Midbrain (tissue), 1 donor: Measurements from ENCODE around the gene FMO5.
"Not testable (repeated sequence)": the region's sequence is repeated elsewhere in the genome, so short reads cannot be mapped to it uniquely, and the experiment has no call there.

Experiments used
- DNase-seq: peaks from one replicate; lab custom pipeline; 2025; lab: John Stamatoyannopoulos, UW

The FMO5 gene, protein sequence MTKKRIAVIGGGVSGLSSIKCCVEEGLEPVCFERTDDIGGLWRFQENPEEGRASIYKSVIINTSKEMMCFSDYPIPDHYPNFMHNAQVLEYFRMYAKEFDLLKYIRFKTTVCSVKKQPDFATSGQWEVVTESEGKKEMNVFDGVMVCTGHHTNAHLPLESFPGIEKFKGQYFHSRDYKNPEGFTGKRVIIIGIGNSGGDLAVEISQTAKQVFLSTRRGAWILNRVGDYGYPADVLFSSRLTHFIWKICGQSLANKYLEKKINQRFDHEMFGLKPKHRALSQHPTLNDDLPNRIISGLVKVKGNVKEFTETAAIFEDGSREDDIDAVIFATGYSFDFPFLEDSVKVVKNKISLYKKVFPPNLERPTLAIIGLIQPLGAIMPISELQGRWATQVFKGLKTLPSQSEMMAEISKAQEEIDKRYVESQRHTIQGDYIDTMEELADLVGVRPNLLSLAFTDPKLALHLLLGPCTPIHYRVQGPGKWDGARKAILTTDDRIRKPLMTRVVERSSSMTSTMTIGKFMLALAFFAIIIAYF

DNA sequence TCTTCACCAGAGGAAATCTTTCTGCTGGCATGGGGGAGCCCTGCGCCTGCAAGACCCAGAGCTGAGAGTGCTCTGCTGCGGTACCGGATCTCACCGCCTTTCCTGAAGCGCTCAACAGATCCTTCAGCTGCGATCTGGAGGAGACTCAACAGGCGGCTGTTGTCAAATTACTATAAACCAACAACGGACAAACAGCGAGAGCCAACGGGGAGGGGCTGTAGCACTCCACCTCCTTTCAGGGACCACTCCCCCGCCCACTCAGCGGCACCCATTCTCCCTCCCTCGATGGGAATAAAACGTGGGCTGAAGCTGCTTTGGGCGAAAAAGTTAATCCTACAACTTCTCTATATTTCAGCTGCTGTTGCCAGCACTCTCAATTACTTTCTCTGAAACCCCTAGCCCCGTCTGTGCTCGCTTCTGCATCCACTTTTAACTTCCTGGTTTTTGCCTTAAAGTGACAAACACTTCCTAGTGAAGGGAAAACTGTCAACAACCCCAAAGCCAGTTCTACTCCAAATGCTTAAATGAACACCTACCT lies at the start of gene FMO5:
TSS of gene FMO5 (minus strand) at position 147 of the 538 bp plus-strand sequence. CDS start 310 bp downstream, outside the sequence.
- peak; percentile 45 for DNase-seq

DNA sequence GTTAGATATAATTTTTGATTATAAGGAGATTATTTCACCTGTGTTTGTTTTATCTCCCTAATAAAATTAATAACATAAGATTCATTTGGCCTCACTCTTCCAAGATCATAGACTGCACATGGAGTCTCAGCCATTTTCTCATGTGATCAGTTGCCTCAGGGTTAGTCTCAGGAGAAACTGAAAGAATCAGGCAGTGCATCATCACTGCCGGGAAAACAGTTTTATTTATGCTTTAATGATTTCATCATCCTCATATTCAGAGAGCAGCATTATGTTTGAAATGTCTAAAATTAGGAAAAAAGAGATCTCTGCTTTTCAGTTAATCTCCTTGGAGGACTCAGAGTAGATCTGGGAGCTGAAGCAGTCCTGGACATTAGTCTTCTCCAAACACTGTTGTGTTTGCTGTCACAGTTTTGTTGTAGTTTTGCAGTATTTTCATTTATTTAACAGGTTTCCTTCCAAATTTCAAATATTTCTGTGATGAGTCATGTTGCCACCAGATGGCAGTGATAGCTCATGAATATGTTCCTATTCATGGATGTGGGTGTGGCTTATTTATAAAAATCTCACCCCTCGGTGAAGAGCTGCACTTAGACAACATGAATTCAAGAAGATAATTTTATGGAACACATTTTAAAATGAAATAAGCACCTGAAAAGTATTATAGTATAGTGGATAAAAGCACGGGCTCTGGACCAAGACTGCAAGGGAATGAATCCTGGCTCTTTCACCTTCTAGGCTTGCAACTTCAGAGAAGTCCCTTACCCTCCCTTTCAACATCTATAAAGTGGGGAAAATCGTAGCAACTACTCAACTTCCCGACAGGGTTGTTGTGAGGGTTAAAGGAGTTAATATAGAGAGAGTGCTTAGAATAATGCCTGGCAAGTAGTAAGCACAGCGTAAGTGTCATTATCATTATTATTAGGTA lies 48.5 kb upstream of the FMO5 start:
- peak; percentile 61 for DNase-seq

DNA sequence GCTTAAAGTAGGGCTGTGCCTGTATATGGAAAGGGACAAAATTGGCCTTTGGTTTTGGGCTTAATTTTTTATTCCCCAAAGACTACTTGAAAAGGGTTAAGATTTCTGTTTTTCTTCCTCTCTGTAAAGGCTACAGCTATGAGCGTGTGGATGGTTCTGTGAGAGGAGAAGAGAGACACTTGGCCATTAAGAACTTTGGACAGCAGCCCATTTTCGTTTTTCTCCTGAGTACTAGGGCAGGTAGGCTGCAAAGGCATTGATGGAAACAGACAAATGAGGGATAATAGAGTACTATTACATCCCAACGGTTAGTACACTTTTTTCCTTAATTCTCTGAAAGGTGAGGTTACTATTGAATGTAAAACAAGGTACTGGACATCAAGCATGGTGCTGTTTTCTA lies 46.9 kb upstream of the FMO5 start:
- DNase-seq: no peak

DNA sequence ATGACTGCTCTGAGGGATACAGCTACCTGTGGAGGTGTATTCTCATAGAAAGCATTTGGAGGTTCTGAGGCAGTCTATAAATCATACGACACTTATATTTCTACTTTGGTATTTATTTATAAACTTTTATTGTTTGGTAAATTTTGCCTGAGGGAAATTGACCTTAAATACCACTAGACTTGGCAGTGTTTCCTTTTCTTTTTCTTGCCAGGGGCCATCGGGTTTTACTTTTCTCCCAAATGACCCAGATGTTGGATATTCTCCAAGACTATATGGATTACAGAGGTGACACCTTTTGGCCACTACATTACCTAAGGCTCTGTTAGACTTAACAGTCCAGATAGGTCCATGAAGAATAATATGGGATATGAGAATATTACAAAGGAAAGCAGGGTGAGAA lies 45.6 kb upstream of the FMO5 start:
- no peak for DNase-seq

DNA sequence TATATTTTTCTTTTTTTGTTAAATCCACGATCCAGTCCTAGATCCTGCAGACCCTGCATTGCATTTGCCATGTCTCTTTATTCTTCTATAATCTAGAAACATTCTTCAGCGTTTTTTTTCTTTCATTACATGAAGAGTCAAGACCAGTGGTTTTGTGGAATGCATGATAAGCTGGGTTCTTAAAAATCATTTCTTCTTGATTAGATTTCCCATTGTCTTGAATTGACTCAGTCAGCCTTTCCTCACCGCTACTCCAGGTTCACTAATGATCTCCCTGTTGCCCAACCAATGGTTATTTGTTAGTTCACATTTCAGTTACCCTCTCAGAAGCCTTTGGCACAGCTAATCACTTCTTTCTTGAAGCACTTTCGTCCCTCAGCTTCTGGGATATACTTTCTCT lies 42.6 kb upstream of the FMO5 start:
- no peak for DNase-seq

DNA sequence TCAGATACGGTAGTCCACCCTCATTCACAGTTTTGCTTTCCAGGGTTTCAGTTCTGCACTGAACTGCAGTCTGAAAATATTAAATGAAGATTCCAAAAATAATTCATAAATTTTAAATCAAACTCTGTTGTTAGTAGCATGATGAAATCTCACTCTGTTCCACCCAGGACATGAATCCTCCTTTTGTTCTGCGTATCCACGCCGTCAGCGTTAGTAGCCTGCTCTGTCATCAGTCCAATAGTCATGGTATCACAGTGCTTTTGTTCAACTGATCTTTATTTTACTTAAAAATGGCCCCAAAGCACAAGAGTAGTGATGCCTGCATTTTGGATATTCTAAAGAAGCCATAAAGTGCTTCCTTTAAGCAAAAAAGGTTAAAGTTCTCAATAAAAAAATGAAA lies 41.2 kb upstream of the FMO5 start:
- DNase-seq: peak; percentile 60

DNA sequence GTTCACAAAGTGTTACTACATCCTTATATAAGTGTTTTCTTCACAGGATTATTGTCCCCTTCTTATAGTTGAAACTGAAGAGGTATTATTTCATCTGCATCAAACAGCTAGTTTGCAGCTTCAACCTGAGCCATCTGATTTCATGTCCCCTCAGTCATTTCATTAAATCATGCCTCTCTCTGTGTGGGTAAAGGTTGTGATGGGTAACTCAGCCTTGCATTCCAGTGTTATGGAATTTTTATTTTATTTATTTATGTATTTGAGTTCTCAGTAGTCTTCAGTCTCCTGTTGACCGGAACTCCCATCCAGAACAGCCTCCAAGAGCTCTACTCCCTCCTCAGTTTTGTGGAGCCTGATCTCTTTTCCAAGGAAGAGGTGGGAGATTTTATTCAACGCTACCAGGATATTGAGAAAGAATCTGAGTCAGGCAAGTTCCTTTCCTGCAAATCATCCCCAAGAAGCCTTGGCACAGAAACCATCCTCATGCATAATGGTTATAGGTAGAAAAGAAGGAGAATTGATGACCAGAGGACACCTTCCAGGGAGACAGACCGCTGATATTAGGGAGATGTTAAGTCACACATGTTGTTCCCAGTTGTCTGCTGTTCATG lies 39.1 kb upstream of the FMO5 start:
- no peak for DNase-seq

DNA sequence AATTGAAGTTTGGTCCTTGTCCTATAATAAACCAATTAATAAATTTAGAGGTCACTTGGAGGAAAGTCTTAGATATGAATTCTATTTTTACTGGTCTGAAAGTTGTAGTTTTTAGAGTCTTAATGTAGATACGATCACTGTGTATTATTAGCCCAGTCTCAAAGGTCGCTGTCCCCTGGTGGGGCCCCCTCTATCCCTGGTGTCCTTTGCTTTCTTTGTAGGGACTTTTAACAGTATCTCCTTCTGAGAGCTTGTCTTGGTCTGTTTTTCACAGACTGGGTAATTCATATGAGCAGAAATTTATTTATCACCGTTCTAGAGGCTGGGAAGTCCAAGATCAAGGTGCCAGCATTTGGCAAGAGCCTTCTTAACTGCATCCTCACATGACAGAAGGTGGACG lies 35.8 kb upstream of the FMO5 start:
- no peak for DNase-seq

DNA sequence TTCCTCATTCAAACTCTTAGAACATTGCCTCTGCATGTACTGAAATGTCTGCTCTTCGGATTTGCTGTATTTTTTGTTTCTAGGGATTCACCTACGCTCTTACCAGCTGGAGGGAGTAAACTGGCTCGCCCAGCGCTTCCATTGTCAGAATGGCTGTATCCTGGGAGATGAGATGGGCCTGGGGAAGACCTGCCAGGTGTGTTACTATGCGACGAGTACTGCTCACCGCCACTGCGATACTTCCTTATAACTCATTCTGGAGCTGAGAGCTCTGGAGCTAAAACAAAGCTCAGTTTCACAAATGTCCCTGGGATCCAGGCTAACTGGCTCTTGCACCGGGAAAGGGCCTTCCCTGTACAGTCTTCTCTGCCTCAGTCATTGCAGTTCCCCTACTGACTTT lies 27.4 kb upstream of the FMO5 start:
- DNase-seq: no peak

DNA sequence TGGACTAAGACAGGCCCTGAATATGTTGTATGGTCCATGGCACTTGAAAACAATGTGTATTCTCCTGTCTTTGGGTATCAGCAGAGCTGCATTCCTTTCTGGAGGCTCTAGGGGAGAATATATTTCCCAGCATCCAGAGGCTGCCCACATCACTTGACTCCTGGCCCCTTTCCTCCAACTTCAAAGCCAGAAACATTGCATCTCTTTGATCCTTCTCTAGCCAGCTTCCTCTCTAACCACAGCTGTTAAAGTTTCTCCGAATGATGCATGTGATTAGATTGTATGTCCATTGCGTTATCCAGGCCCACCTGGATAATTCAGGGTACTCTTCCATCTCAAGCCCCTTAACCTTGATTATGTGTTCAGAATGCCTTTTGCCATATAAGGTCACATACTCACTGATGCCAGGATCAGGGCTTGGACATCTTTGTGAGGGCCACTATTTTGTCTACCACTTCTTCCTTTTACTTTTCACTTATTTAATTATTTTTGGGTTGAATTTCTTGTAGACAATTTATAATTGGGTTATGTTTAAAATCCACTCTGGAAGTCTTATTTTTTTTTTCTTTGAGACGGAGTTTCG lies 22.6 kb upstream of the FMO5 start:
- DNase-seq: no peak

DNA sequence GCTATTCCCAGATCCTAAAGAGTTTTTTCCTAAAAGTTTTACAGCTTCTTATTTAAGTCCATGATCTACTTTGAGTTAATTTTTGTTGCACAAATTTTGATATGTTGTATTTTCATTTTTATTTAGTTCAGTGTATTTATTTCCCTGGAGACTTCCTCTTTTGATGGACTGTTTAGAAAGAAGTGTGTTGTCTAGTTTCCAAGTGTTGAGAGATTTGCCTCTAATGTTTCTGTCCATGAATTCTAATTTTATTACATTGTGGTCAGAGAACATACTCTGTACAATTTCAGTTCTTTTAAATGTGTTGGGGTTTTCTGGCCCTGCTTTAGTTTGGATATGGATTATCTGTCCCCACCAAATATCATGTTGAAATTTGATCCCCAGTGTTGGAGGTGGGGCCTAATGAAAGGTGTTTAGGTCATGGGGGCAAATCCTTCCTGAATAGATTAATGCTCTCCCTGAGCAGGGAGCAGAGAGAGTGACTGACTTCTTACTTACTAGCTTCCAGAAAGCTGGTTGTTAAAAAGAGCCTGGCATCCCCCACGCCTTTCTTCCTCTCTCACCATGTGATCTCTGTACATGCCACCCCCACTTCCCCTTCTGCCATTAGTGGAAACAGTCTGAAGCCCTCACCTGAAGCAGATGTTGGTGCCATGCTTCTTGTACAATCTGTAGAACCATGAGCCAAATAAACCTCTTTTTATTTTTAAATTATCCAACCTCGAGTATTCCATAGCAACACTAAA lies 21.9 kb upstream of the FMO5 start:
- DNase-seq: peak; percentile 33

DNA sequence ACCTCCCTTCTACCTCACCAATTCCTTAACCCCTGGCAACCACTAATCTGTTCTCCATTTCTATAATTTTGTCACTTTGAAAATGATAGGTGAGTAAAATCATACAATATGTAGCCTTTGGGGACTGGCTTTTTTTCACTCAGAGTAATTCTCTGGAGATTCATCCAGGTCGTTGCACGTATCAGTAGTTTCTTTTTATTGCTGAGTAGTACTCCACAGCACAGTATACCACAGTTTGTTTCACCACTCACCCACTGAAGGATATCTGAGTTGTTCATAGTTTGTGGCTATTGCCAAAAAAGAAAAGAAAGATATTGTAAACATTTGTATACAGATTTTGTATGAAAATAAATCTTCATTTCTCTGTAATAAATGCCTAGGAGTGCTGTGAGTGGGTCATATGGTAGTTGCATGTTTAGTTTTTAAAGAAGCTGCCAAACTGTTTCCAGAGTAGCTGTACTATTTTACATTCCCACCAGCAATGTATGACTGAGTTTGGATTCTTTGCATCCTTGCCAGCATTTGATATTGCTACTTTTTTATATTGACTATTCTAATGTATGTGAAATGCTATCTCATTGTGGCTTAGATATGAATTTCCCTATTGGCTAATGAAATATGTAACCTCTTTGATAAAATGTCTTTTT lies 21.0 kb upstream of the FMO5 start:
- no peak for DNase-seq

DNA sequence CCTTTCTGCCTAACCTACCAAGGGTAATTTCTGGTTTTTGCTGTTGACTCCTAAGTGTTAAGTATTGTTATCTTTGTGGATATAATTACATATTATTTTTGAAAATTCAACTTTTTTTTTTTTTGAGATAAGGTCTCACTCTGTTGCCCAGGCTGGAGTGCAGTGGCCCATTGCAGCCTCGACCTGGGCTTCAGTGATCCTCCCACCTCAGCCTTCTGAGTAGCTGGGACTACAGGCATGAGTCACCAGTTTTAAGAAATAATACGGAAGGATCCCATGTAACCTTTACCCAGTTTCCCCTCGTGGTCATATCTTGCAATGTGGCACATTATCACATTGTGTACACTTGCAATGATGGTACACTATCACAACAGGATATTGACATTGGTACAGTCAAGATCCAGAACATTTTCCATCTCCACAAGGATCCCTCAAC lies 20.5 kb upstream of the FMO5 start:
- no peak for DNase-seq

DNA sequence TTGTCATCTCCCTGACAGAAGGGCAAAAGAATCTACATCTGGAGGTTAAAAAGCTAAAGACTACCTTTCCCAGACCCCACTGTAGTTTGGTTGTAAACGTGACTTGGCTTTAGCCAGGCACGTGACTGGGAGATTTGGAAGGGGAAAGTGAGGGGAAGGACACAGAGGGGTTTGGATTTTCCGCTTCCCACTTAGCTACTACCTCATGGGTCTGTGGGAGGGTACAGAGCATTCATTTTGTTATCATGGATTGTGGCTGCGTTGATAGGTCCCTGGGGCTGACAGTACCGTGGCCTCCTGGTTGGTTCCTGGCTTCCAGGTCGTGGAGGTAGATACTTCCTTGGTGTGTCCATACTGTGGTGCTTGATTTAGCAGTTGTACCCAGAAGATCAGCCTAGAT lies 20.0 kb upstream of the FMO5 start:
- DNase-seq: no peak

DNA sequence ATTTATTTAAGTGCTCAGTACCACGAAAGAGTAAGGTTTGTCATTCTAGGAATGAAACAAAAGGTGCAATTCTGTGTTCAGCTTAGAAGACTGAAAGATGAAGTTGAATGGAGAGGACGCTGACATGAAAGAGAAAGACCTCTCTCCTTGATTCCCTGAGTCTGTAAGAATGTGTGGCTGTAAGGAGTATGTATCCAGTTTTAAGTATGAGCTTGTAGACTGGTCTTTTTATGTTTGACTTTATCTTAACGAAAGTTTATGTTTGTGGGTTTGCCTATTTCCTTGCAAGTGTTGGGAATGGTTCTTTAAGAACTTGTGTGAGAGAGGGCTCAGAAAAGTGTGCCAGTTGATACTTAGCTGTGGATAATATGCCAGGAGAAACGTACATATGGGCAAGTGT lies 18.7 kb upstream of the FMO5 start:
- DNase-seq: no peak

DNA sequence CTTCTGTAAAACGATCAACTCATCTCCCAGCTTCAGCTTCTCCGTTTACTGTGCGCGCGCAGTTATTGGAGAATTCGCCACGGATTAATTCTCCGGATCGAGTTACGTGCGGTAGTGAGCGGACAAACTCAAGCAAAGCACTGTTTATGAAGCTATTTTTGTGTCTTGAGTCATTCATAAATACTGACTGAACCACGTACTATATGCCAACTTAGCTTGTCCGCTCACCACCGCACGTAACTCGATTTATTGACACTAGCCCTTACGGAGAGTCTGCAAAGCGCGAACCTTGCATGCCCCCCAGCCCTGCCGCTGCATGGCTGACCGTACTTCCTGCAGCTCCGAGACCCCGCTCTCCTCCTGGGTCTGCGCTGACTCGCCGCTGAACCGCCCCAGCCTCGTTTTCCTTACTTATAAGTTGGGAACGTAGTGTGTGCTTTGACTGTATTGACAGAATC lies 18.1 kb upstream of the FMO5 start:
- peak; percentile 35 for DNase-seq

DNA sequence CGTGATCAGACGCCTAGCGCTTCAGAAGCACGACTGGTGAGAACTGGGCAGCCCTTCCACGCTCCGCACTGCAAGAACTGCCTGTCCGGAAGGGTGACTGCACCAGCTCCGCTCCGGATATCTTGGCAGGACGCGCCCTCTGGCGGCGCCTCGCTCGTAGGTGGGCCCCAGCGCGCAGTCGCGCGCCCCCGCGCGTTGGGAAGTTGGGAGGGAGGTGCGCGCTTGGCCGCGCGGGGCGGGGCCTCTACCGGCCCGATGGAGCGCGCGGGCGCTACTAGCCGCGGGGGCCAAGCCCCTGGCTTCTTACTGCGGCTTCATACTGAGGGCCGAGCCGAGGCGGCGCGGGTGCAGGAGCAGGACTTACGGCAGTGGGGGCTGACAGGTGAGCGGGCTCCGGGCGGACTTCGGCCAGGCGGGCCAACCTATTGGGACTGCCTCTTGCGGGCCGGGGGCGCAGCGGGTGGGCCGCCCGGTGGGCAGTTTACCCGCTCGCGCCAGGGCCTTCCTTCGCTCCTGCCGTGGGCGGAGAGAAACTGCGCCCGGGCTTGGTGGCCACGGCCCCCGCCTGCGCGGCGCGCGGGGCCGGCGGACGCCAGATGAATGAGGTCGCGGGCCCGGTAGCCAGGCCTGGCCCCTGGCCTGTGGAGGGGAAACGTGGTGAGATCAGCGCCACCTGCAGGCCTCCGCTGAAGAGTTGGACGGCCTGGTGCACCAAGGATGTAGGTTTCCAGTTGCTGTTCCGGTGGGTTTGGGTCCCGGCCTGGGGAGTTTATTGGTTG lies 17.5 kb upstream of the FMO5 start, which contains the start of gene CHD1L:
TSS of gene CHD1L (plus strand) at position 236 of the 779 bp plus-strand sequence. CDS start at position 256, 20 bp downstream.
- peak; percentile 96 for DNase-seq

DNA sequence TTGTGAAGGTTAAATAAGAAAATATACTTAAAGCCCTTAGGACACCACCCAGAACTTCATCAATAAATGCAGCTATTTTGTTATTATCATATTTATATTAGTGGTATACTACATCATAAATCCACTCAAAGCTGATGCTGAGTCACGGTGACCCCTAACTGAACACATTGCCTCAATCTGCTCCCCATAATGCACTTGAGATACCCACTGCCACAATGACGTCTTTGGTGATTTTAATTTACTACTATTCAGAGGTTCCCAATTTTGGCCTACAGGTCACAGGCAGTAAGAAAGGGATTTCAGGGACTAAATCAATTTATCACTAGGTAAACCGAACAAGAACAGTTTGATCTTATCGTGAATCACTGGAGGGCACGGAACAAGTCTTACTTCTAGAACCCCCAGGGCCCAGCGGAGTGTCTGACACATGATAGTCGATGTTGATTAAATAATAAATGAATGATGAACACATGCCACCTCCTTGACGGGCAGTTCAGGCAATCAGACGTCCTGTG lies 16.9 kb upstream of the FMO5 start:
- DNase-seq: no peak

DNA sequence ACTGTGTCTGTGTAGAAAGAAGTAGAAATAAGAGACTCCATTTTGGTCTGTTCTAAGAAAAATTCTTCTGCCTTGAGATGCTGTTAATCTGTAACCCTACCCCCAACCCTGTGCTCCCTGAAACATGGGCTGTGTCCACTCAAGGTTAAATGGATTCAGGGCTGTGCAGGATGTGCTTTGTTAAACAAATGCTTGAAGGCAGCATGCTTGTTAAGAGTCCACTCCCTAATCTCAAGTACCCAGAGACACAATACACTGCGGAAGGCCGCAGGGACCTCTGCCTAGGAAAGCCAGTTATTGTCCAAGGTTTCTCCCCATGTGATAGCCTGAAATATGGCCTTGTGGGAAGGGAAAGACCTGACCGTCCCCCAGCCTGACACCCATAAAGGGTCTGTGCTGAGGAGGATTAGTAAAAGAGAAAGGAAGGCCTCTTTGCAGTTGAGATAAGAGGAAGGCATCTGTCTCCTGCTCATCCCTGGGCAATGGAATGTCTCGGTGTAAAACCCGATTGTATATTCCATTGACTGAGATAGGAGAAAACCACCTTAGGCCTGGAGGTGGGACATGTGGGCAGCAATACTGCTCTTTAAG lies 15.1 kb upstream of the FMO5 start:
- not testable (repeated sequence) for DNase-seq
